Mammary epithelial cell (primary cell): ENCODE data around the gene ATP10A.

Source experiments
- CTCF ChIP-seq, 2 donors: IDR thresholded peaks in 1 of 2; conservative IDR thresholded peaks in 1 of 2; 2 replicates each; pipeline ENCODE4 v1.5.1; 2011 to 2012; ENCODE audit warnings: inconsistent platforms in 2 of 2, low read length in 2 of 2, mild to moderate bottlenecking in 2 of 2, control low read depth in 1 of 2, low read depth in 1 of 2; ENCODE audit not compliant: insufficient read depth in 1 of 2; ENCODE audit errors: extremely low read depth in 1 of 2
- EZH2 ChIP-seq: IDR thresholded peaks from 2 replicates; pipeline ENCODE4 v1.6.1; 2012; ENCODE audit warnings: low read length, inconsistent platforms, borderline replicate concordance

GRCh38 chr15:25767356-25768151, 95.6 kb downstream of the ATP10A start:
- TF ChIP-seq CTCF (conservative IDR thresholded peaks at IDR 0.05 in 1 of 2, IDR thresholded peaks at IDR 0.05 in 1 of 2; ENCODE audit: extremely low read depth in 1 of 2, insufficient read depth in 1 of 2, low read depth in 1 of 2, low read length in 2 of 2) (no peak), EZH2 (no peak)
